HEK293 (cell line): ENCODE measurements around the gene CAMP.

Experiments used
- BCL11A ChIP-seq: fragments of 450-650 bp; formaldehyde crosslinking; IDR thresholded peaks from 2 replicates; pipeline ENCODE4 v1.5.1; 2016; ENCODE audit warnings: low read depth, missing biosample characterization, missing genetic modification characterization
- GLI4 ChIP-seq: fragments of 450-650 bp; formaldehyde crosslinking; IDR thresholded peaks from 2 replicates; pipeline ENCODE4 v1.5.1; 2016; ENCODE audit warnings: missing biosample characterization, missing genetic modification characterization
- KLF10 ChIP-seq: fragments of 450-650 bp; IDR thresholded peaks from 2 replicates; pipeline ENCODE4 v1.5.1; 2018; ENCODE audit warnings: missing biosample characterization, mild to moderate bottlenecking, missing genetic modification characterization
- KLF8 ChIP-seq: fragments of 450-650 bp; formaldehyde crosslinking; IDR thresholded peaks from 2 replicates; pipeline ENCODE4 v1.5.1; 2016; ENCODE audit warnings: missing biosample characterization, missing genetic modification characterization
- REST ChIP-seq: fragments of 450-650 bp; formaldehyde crosslinking; IDR thresholded peaks from 2 replicates; pipeline ENCODE4 v1.5.1; 2016; ENCODE audit warnings: missing biosample characterization, missing genetic modification characterization
- ZNF121 ChIP-seq: fragments of 450-650 bp; formaldehyde crosslinking; IDR thresholded peaks from 2 replicates; pipeline ENCODE4 v1.5.1; 2016; ENCODE audit warnings: missing biosample characterization, missing genetic modification characterization
- ZNF549 ChIP-seq: fragments of 450-650 bp; IDR thresholded peaks from 2 replicates; pipeline ENCODE4 v1.5.1; 2018; ENCODE audit warnings: missing biosample characterization, missing genetic modification characterization, mild to moderate bottlenecking, inconsistent platforms, moderate library complexity
- ZNF555 ChIP-seq: fragments of 450-650 bp; formaldehyde crosslinking; conservative IDR thresholded peaks from 2 replicates; pipeline ENCODE4 v1.5.1; 2017; ENCODE audit warnings: missing biosample characterization, mild to moderate bottlenecking, missing genetic modification characterization, inconsistent platforms
- ZNF558 ChIP-seq: fragments of 450-650 bp; formaldehyde crosslinking; IDR thresholded peaks from 2 replicates; pipeline ENCODE4 v1.5.1; 2016; ENCODE audit warnings: missing biosample characterization, missing genetic modification characterization
- ZNF560 ChIP-seq: fragments of 450-650 bp; formaldehyde crosslinking; IDR thresholded peaks from 2 replicates; pipeline ENCODE4 v1.5.1; 2017; ENCODE audit warnings: missing biosample characterization, missing genetic modification characterization, borderline replicate concordance
- ZNF768 ChIP-seq: fragments of 450-650 bp; formaldehyde crosslinking; IDR thresholded peaks from 2 replicates; pipeline ENCODE4 v1.5.1; 2018; ENCODE audit warnings: missing biosample characterization, mild to moderate bottlenecking, missing genetic modification characterization
- TF ChIP-seq, protein P1 (sequence below): fragments of 450-650 bp; formaldehyde crosslinking; IDR thresholded peaks from 2 replicates; pipeline ENCODE4 v1.5.1; 2016; ENCODE audit warnings: missing biosample characterization, missing genetic modification characterization
- TF ChIP-seq, protein P2 (sequence below): fragments of 450-650 bp; formaldehyde crosslinking; optimal IDR thresholded peaks from 2 replicates; pipeline ENCODE3; 2016; ENCODE audit warnings: missing biosample characterization, mild to moderate bottlenecking, missing genetic modification characterization

GRCh38 chr3:48236531-48236930, 13.2 kb downstream of the CAMP start:
- TF ChIP-seq, protein P1, sequence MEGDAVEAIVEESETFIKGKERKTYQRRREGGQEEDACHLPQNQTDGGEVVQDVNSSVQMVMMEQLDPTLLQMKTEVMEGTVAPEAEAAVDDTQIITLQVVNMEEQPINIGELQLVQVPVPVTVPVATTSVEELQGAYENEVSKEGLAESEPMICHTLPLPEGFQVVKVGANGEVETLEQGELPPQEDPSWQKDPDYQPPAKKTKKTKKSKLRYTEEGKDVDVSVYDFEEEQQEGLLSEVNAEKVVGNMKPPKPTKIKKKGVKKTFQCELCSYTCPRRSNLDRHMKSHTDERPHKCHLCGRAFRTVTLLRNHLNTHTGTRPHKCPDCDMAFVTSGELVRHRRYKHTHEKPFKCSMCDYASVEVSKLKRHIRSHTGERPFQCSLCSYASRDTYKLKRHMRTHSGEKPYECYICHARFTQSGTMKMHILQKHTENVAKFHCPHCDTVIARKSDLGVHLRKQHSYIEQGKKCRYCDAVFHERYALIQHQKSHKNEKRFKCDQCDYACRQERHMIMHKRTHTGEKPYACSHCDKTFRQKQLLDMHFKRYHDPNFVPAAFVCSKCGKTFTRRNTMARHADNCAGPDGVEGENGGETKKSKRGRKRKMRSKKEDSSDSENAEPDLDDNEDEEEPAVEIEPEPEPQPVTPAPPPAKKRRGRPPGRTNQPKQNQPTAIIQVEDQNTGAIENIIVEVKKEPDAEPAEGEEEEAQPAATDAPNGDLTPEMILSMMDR (tag by site-specific recombination), result no peak
- no peak for TF ChIP-seq ZNF560 (tag by site-specific recombination)
- no peak for TF ChIP-seq ZNF121
- TF ChIP-seq KLF10 (tag by site-specific recombination), result no peak
- no peak for TF ChIP-seq ZNF768 (tag by site-specific recombination)
- TF ChIP-seq BCL11A (tag by site-specific recombination), result no peak
- no peak for TF ChIP-seq ZNF558
- no peak for TF ChIP-seq REST (tag by site-specific recombination)
- TF ChIP-seq GLI4, result no peak
- TF ChIP-seq, protein P2, sequence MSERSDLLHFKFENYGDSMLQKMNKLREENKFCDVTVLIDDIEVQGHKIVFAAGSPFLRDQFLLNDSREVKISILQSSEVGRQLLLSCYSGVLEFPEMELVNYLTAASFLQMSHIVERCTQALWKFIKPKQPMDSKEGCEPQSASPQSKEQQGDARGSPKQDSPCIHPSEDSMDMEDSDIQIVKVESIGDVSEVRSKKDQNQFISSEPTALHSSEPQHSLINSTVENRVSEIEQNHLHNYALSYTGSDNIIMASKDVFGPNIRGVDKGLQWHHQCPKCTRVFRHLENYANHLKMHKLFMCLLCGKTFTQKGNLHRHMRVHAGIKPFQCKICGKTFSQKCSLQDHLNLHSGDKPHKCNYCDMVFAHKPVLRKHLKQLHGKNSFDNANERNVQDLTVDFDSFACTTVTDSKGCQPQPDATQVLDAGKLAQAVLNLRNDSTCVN (tag by site-specific recombination), result peak; percentile 9
- TF ChIP-seq ZNF555, result no peak
- no peak for TF ChIP-seq ZNF549
- no peak for TF ChIP-seq KLF8 (tag by site-specific recombination)
